Measurements from ENCODE around the gene MUS81.

Gene MUS81

GRCh38 chr11:65880027-65880426, 19.8 kb downstream of the MUS81 start:
- TF ChIP-seq CTCF (IDR thresholded peaks at IDR 0.05; ENCODE audit: borderline replicate concordance, control extremely low read depth, extremely low read depth, insufficient read depth, missing control alignments): no peak
- no peak for DNase-seq (ENCODE audit: low spot score)
- in situ Hi-C loops (cut with MboI; ENCODE audit: low sequenced_read_pairs, unreplicated experiment): loop anchor here (5.0 kb wide), 1 partner anchor 107 kb away; no protein-coding TSS in a partner anchor

- TF ChIP-seq CTCF (IDR thresholded peaks at IDR 0.05; ENCODE audit: borderline replicate concordance, control extremely low read depth, extremely low read depth, insufficient read depth, missing control alignments): no peak
- in situ Hi-C loops (cut with MboI; ENCODE audit: low sequenced_read_pairs, unreplicated experiment): loop anchor here (5.0 kb wide), 1 partner anchor 106 kb away; no protein-coding TSS in a partner anchor
- no peak for DNase-seq (ENCODE audit: low spot score)
Observed at GRCh38 chr11:65880844-65881421, 20.7 kb downstream of the MUS81 start.

GRCh38 chr11:65882120-65883057, 22.2 kb downstream of the MUS81 start:
- no peak for TF ChIP-seq CTCF (IDR thresholded peaks at IDR 0.05; ENCODE audit: borderline replicate concordance, control extremely low read depth, extremely low read depth, insufficient read depth, missing control alignments)
- in situ Hi-C loops (cut with MboI; ENCODE audit: low sequenced_read_pairs, unreplicated experiment): loop anchor here (5.0 kb wide), 1 partner anchor 105 kb away; no protein-coding TSS in a partner anchor
- no peak for DNase-seq (ENCODE audit: low spot score)

- in situ Hi-C loops (cut with MboI; ENCODE audit: low sequenced_read_pairs, unreplicated experiment): loop anchor here (5.0 kb wide), 1 partner anchor 104 kb away; no protein-coding TSS in a partner anchor
- no peak for TF ChIP-seq CTCF (IDR thresholded peaks at IDR 0.05; ENCODE audit: borderline replicate concordance, control extremely low read depth, extremely low read depth, insufficient read depth, missing control alignments)
- no peak for DNase-seq (ENCODE audit: low spot score)
Observed at GRCh38 chr11:65883058-65883761, 23.0 kb downstream of the MUS81 start.

GRCh38 chr11:65883786-65884715, 23.8 kb downstream of the MUS81 start:
- no peak for TF ChIP-seq CTCF (IDR thresholded peaks at IDR 0.05; ENCODE audit: borderline replicate concordance, control extremely low read depth, extremely low read depth, insufficient read depth, missing control alignments)
- DNase-seq (ENCODE audit: low spot score): no peak
- in situ Hi-C loops (cut with MboI; ENCODE audit: low sequenced_read_pairs, unreplicated experiment): loop anchor here (5.0 kb wide), 1 partner anchor 103 kb away; no protein-coding TSS in a partner anchor
